HepG2 (cell line): ENCODE measurements around the gene PAN2. TPM values are rescaled to one million over a fixed set of nuclear protein-coding genes. Genes with fewer than 3 reads are reported as not detected.
A peak's percentile ranks its signal among the peaks of the same experiment; 100 is the strongest.

Experiments
- ATAC-seq: fragments of 200-7000 bp; cut with Tn5 transposase; 3 replicates; pipeline ENCODE4 v1.9.1; 2020; ENCODE audit warnings: mild to moderate bottlenecking, moderate library complexity
- BruUV-seq: library from RNA; stranded (reverse); fragments of 400-500 nt; replicated peaks from 2 replicates; lab custom pipeline; 2021; lab: Mats Ljungman, UMichigan
- CTCF ChIA-PET: fragments of 300-600 bp; formaldehyde crosslinking; extraction: SDS; loops from one replicate; lab custom pipeline; 2021; ENCODE audit warnings: low total read pairs, inconsistent platforms, low intra/inter-chr PET ratio; lab: Yijun Ruan, JAX
- POLR2A ChIA-PET: fragments of 350-600 bp; sonication (Branson Sonifier 250); formaldehyde crosslinking; loops from one replicate; lab custom pipeline; 2020; ENCODE audit warnings: antibody characterized with exemption, inconsistent platforms; lab: Yijun Ruan, JAX
- DNase-seq: peaks from one replicate; pipeline ENCODE4 v3.0.0-alpha.2; 2015; ENCODE audit warnings: low spot score
- FAIRE-seq: peaks from 3 replicates; lab custom pipeline; 2011; peaks lifted over from hg19 to GRCh38; lab: Jason Lieb, UNC
- H2AFZ ChIP-seq: one replicate; pipeline ENCODE4 v1.6.1; 2011; ENCODE audit warnings: low read length, inconsistent platforms
- H3K27ac ChIP-seq: fragments of 300-600 bp; 3 replicates; pipeline ENCODE4 v1.8.0; 2011; ENCODE audit warnings: mixed run types, mild to moderate bottlenecking, mixed read lengths, low read length, inconsistent platforms; ENCODE audit not compliant: insufficient read depth; ENCODE audit errors: extremely low read length
- H3K27me3 ChIP-seq, 2 experiments: fragments of 200-600 bp in 1 of 2; 2 replicates in 1 of 2; 3 replicates in 1 of 2; pipeline versions ENCODE4 v1.6.0 to v1.8.0; 2011; ENCODE audit warnings: low read length in 2 of 2, mild to moderate bottlenecking in 2 of 2, moderate library complexity in 2 of 2, inconsistent platforms in 1 of 2; ENCODE audit not compliant: insufficient read depth in 2 of 2, control insufficient read depth in 1 of 2
- H3K36me3 ChIP-seq, 2 experiments: fragments of 200-600 bp in 1 of 2; replicated peaks in 1 of 2; 2 replicates in 1 of 2; 3 replicates in 1 of 2; pipeline versions ENCODE4 v1.5.1 to v1.8.0; 2011; ENCODE audit warnings: low read length in 2 of 2, inconsistent platforms in 1 of 2; ENCODE audit not compliant: insufficient read depth in 2 of 2, control insufficient read depth in 1 of 2
- H3K4me1 ChIP-seq: 2 replicates; pipeline ENCODE4 v1.5.1; 2012; ENCODE audit warnings: low read length, inconsistent platforms; ENCODE audit not compliant: insufficient read depth
- H3K4me2 ChIP-seq: 2 replicates; pipeline ENCODE4 v1.6.0; 2011; ENCODE audit warnings: low read depth, low read length, inconsistent platforms
- H3K4me3 ChIP-seq, 3 experiments: fragments of 200-600 bp in 1 of 3; sonication (generic), shearing (Covaris generic) in 1 of 3; replicated peaks in 1 of 3; 2 replicates each; pipeline ENCODE4 v1.5.1; 2011 to 2016; ENCODE audit warnings: low read length in 3 of 3, inconsistent platforms in 2 of 3, low read depth in 2 of 3, mild to moderate bottlenecking in 2 of 3, control low read depth in 1 of 3, mixed read lengths in 1 of 3; ENCODE audit not compliant: insufficient read depth in 1 of 3
- H3K79me2 ChIP-seq: one replicate; pipeline ENCODE4 v1.6.1; 2011; ENCODE audit warnings: low read length, inconsistent platforms; ENCODE audit not compliant: insufficient read depth
- H3K9ac ChIP-seq: 2 replicates; pipeline ENCODE4 v1.6.0; 2011; ENCODE audit warnings: mild to moderate bottlenecking, low read depth, low read length, inconsistent platforms; ENCODE audit not compliant: insufficient read depth
- H3K9me3 ChIP-seq: 2 replicates; pipeline ENCODE4 v1.5.1; 2012; ENCODE audit warnings: mild to moderate bottlenecking, low read length
- H4K20me1 ChIP-seq: 2 replicates; pipeline ENCODE4 v1.6.0; 2011; ENCODE audit warnings: inconsistent platforms, mild to moderate bottlenecking, low read length, moderate library complexity; ENCODE audit not compliant: insufficient read depth
- CBX1 ChIP-seq: IDR thresholded peaks from one replicate; pipeline ENCODE4 v1.6.1; 2016; ENCODE audit warnings: antibody characterized with exemption, low read depth
- CBX5 ChIP-seq: sonication (generic); formaldehyde crosslinking; IDR thresholded peaks from 2 replicates; pipeline ENCODE4 v1.4.0; 2020; ENCODE audit warnings: missing genetic modification reagents, borderline replicate concordance
- CTCF ChIP-seq: sonication (generic); formaldehyde crosslinking; IDR thresholded peaks from 2 replicates; pipeline ENCODE4 v1.5.0; 2020; ENCODE audit warnings: mild to moderate bottlenecking, missing genetic modification reagents, moderate library complexity
- MAFF ChIP-seq: IDR thresholded peaks from 2 replicates; pipeline ENCODE4 v1.6.1; 2011; ENCODE audit warnings: low read depth, low read length, improper control_type of control experiment
- NR3C1 ChIP-seq: sonication (generic); formaldehyde crosslinking; IDR thresholded peaks from 2 replicates; pipeline ENCODE4 v1.4.0; 2020; ENCODE audit warnings: missing genetic modification reagents
- PITX1 ChIP-seq: sonication (generic); formaldehyde crosslinking; IDR thresholded peaks from 2 replicates; pipeline ENCODE4 v1.5.1; 2020; ENCODE audit warnings: mild to moderate bottlenecking, missing genetic modification reagents
- STAG1 ChIP-seq: sonication (generic); formaldehyde crosslinking; IDR thresholded peaks from 2 replicates; pipeline ENCODE4 v1.4.0; 2020; ENCODE audit warnings: missing genetic modification reagents
- ZFYVE20 ChIP-seq: sonication (generic); formaldehyde crosslinking; IDR thresholded peaks from 2 replicates; pipeline ENCODE4 v1.8.0; 2023; ENCODE audit warnings: low read depth, mild to moderate bottlenecking, moderate library complexity, missing genetic modification reagents, borderline replicate concordance
- ZKSCAN8 ChIP-seq: IDR thresholded peaks from 2 replicates; pipeline ENCODE4 v1.6.1; 2016; ENCODE audit warnings: borderline replicate concordance, missing genetic modification reagents, missing compliant biosample characterization
- ZNF282 ChIP-seq: fragments of 450-650 bp; IDR thresholded peaks from 2 replicates; pipeline ENCODE4 v1.6.1; 2018; ENCODE audit not compliant: partially characterized antibody
- ZNF331 ChIP-seq: sonication (generic); formaldehyde crosslinking; IDR thresholded peaks from 2 replicates; pipeline ENCODE4 v1.4.0; 2020; ENCODE audit warnings: missing genetic modification reagents
- ZNF430 ChIP-seq: sonication (generic); formaldehyde crosslinking; IDR thresholded peaks from 2 replicates; pipeline ENCODE4 v1.9.0; 2021; ENCODE audit warnings: mild to moderate bottlenecking, missing genetic modification reagents
- ZNF460 ChIP-seq: sonication (generic); formaldehyde crosslinking; IDR thresholded peaks from 2 replicates; pipeline ENCODE4 v1.5.1; 2020; ENCODE audit warnings: missing genetic modification reagents, mild to moderate bottlenecking, borderline replicate concordance
- ZNF839 ChIP-seq: sonication (generic); formaldehyde crosslinking; IDR thresholded peaks from 2 replicates; pipeline ENCODE4 v1.4.0; 2020; ENCODE audit warnings: missing genetic modification reagents, mild to moderate bottlenecking, borderline replicate concordance
- WGBS: methylation state at CpG from one replicate; pipeline ENCODE4 v1.1.6; 2017; ENCODE audit warnings: low lambda C conversion rate; 5-methylcytosine and 5-hydroxymethylcytosine counted together
- in situ Hi-C: cut with HindIII; loops from 2 replicates; pipeline ENCODE4 v1.10.0; 2017; ENCODE audit warnings: low pct_unique_long_range_greater_than_20kb; ENCODE audit not compliant: extremely low pct_ligation_motif_present
- intact Hi-C: fragments of 100-400 bp; cut with micrococcal nuclease; formaldehyde crosslinking; loops from one replicate; pipeline ENCODE4 v1.10.0; 2022; ENCODE audit not compliant: unreplicated experiment
- polyA plus RNA-seq, 8 experiments: library from polyadenylated mRNA; depleted of rRNA in 3 of 8; stranded (reverse) in 7 of 8; unstranded in 1 of 8; fragments of >200 nt; fragmentation: Illumina TruSeq in 4 of 8; extraction: Trizol in 4 of 8; gene quantifications; 2 replicates each; pipeline versions ENCODE4 v1.2.1 to v1.2.3, GENCODE V29; 2011 to 2016; ENCODE audit warnings: low read depth in 4 of 8, missing spikeins in 1 of 8, mixed read lengths in 1 of 8; ENCODE audit not compliant: insufficient read depth in 1 of 8
- total RNA-seq, 5 experiments: library from RNA; depleted of rRNA; stranded (reverse); fragments of >200 nt; fragmentation: Illumina TruSeq; extraction: Trizol; gene quantifications; 2 replicates each; pipeline ENCODE4 v1.2.3, GENCODE V29; 2016; ENCODE audit warnings: low read depth in 1 of 5

The PAN2 gene
- total and polyA plus RNA-seq, 2 of the 13 experiments (the other 11 are each of a cell fraction or from before 2014, with no cell fraction given): 27.2 to 61.1 TPM

GRCh38 chr12:56271031-56271430, 62.8 kb downstream of the PAN2 start:
- DNase-seq: no peak
- intact Hi-C loops: no loop called here

More at GRCh38 chr12:56271031-56271430, 62.8 kb downstream of the PAN2 start:
- H3K27me3 ChIP-seq: no peaks in the 10 kb centered on the region; a peak in 1 of 5 replicates
- H3K4me1 ChIP-seq: peaks cover 9% of the 10 kb centered on the region
- BruUV-seq: no TSS peak
- no peak overlapping the region for H3K4me3 ChIP-seq
- no peak overlapping the region for H3K9ac ChIP-seq
- H2AFZ ChIP-seq: no peak overlapping the region
- H3K9me3 ChIP-seq: no peaks in the 10 kb centered on the region
- H4K20me1 ChIP-seq: no peaks in the 10 kb centered on the region
- TF ChIP-seq ZNF282: no peak
- TF ChIP-seq MAFF: no peak
- no peak for TF ChIP-seq NR3C1 (CRISPR knock-in tag)
- 0 out of 2 replicates have a peak, but pooled peaks have one; percentile 9 for TF ChIP-seq ZNF331 (CRISPR knock-in tag)
- TF ChIP-seq ZNF839 (CRISPR knock-in tag): no peak
- TF ChIP-seq PITX1 (CRISPR knock-in tag): no peak
- peak; percentile 62 for TF ChIP-seq CTCF (CRISPR knock-in tag)
- TF ChIP-seq ZFYVE20 (CRISPR knock-in tag): no peak
- no peak for TF ChIP-seq CBX5
- TF ChIP-seq STAG1 (CRISPR knock-in tag): peak; percentile 33
- TF ChIP-seq ZNF430 (CRISPR knock-in tag): no peak
- TF ChIP-seq ZKSCAN8: no peak
- no peak for TF ChIP-seq CBX1
- TF ChIP-seq ZNF460 (CRISPR knock-in tag): no peak
- H3K27ac ChIP-seq: no peak overlapping the region
- H3K79me2 ChIP-seq: no peaks in the 10 kb centered on the region
- H3K36me3 ChIP-seq: peaks cover 26 to 41% of the 10 kb centered on the region in 2 experiments; a peak in 4 of 5 replicates
- POLR2A ChIA-PET: interaction anchor here (1.1 to 3.7 kb wide), 3 partner anchors 28 to 65 kb away, joined by 3 to 9 read pairs (median 4); partner anchors contain the start of gene CNPY2
- FAIRE-seq: peak; percentile 64
- in situ Hi-C loops: no loop called here
- peak; percentile 19 for ATAC-seq
- H3K4me2 ChIP-seq: no peak overlapping the region
- 89% methylated on average over 1 of the region's 1 CpG for WGBS
- CTCF ChIA-PET: no interaction called here
